Ectodermal cell (in vitro differentiated cells): ENCODE measurements around the gene DEFB123.

ENCODE experiments used
- H3K27ac ChIP-seq: 2 replicates; pipeline ENCODE4 v1.7.0; 2013; ENCODE audit warnings: mild to moderate bottlenecking, low read depth, low read length; ENCODE audit not compliant: insufficient read depth, poor library complexity, severe bottlenecking
- H3K27me3 ChIP-seq: 2 replicates; pipeline ENCODE4 v1.7.0; 2013; ENCODE audit warnings: mild to moderate bottlenecking, low read length; ENCODE audit not compliant: insufficient read depth, control insufficient read depth, poor library complexity, severe bottlenecking
- H3K36me3 ChIP-seq: one replicate; pipeline ENCODE4 v1.7.0; 2013; ENCODE audit warnings: low read length; ENCODE audit not compliant: control insufficient read depth, insufficient read depth
- H3K4me1 ChIP-seq: one replicate; pipeline ENCODE4 v1.7.0; 2013; ENCODE audit warnings: low read length; ENCODE audit not compliant: control insufficient read depth, insufficient read depth
- H3K4me3 ChIP-seq: 2 replicates; pipeline ENCODE4 v1.7.0; 2013; ENCODE audit warnings: low read depth, low read length, control low read depth; ENCODE audit not compliant: insufficient read depth
- H3K9me3 ChIP-seq: 2 replicates; pipeline ENCODE4 v1.7.0; 2013; ENCODE audit warnings: mild to moderate bottlenecking, low read length, moderate library complexity; ENCODE audit not compliant: control insufficient read depth
- WGBS, 2 experiments: methylation state at CpG; one replicate each; pipeline ENCODE4 v1.1.7; 2013; ENCODE audit warnings: missing lambda C conversion rate in 2 of 2; 5-methylcytosine and 5-hydroxymethylcytosine counted together

The DEFB123 gene

GRCh38 chr20:31489152-31489551 lies 48.7 kb downstream of the DEFB123 start:
- Histone ChIP-seq H3K4me1 (no peaks in the 10 kb centered on the region), H3K9me3 (peaks cover 8% of the 10 kb centered on the region), H3K4me3 (no peak overlapping the region), H3K36me3 (no peaks in the 10 kb centered on the region), H3K27ac (no peak overlapping the region), H3K27me3 (no peaks in the 10 kb centered on the region)
- WGBS, 2 experiments = 45 to 67% methylated on average over 2 to 3 of the region's 3 CpGs

- Histone ChIP-seq H3K9me3 (peaks cover 3% of the 10 kb centered on the region), H3K36me3 (no peaks in the 10 kb centered on the region), H3K27me3 (no peaks in the 10 kb centered on the region), H3K4me3 (no peak overlapping the region), H3K27ac (no peak overlapping the region), H3K4me1 (no peaks in the 10 kb centered on the region)
- WGBS, 2 experiments = 79 to 82% methylated on average over 3 of the region's 3 CpGs
Measured at GRCh38 chr20:31490752-31491151, 50.3 kb downstream of the DEFB123 start.

GRCh38 chr20:31494131-31494530 lies 53.7 kb downstream of the DEFB123 start:
- WGBS, 2 experiments = 39 to 60% methylated on average over 2 of the region's 2 CpGs
- no peak overlapping the region for H3K27ac ChIP-seq
- no peaks in the 10 kb centered on the region for H3K36me3 ChIP-seq
- H3K4me3 ChIP-seq = no peak overlapping the region
- H3K27me3 ChIP-seq = no peaks in the 10 kb centered on the region
- peaks cover 1% of the 10 kb centered on the region for H3K9me3 ChIP-seq
- no peaks in the 10 kb centered on the region for H3K4me1 ChIP-seq

- Histone ChIP-seq H3K27me3 (no peaks in the 10 kb centered on the region), H3K4me3 (no peak overlapping the region), H3K9me3 (peaks cover 3% of the 10 kb centered on the region), H3K4me1 (no peaks in the 10 kb centered on the region), H3K27ac (no peak overlapping the region), H3K36me3 (no peaks in the 10 kb centered on the region)
- WGBS, 2 experiments = 84 to 85% methylated on average over 15 of the region's 15 CpGs
Measured at GRCh38 chr20:31496761-31497295, 56.4 kb downstream of the DEFB123 start.

GRCh38 chr20:31497838-31498540 lies 57.6 kb downstream of the DEFB123 start:
- Histone ChIP-seq H3K27ac (no peak overlapping the region), H3K27me3 (no peaks in the 10 kb centered on the region), H3K4me1 (no peaks in the 10 kb centered on the region), H3K9me3 (peaks cover 3% of the 10 kb centered on the region), H3K36me3 (no peaks in the 10 kb centered on the region), H3K4me3 (no peak overlapping the region)
- 48 to 57% methylated on average over 6 of the region's 6 CpGs for WGBS, 2 experiments
